CD4-positive, alpha-beta T cell treated with Interleukin-2 at 100 ng/mL for 4 hours (primary cell): ENCODE measurements around the gene EXT2.

Source experiments
- DNase-seq: peaks from one replicate; pipeline ENCODE4 v3.0.0-alpha.2; 2020; ENCODE audit warnings: low spot score

The EXT2 gene

DNA sequence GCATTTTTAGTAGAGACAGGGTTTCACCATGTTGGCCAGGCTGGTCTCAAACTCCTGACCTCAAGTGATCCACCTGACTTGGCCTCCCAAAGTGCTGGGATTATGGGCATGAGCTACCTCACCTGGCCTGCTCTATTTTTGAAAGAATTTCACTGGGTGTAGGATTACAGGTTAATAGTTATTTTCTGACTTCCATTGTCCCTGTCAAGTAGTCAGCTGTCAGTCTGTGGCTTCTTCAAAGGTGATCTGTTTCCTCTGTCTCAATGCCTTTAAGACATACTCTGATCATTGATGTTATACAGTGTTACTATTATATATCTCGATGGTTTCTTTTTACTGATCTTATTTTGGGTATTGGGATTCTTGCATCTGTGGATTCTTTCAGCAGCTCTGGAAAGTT, 10.1 kb upstream of the EXT2 start:
- no peak for DNase-seq

- DNase-seq: no peak
Measured at GRCh38 chr11:44088377-44088776, 7.1 kb upstream of the EXT2 start.

GRCh38 chr11:44088871-44089270, 6.6 kb upstream of the EXT2 start:
- DNase-seq: no peak

- no peak for DNase-seq
Measured at GRCh38 chr11:44090539-44090938, 4.9 kb upstream of the EXT2 start.

DNA sequence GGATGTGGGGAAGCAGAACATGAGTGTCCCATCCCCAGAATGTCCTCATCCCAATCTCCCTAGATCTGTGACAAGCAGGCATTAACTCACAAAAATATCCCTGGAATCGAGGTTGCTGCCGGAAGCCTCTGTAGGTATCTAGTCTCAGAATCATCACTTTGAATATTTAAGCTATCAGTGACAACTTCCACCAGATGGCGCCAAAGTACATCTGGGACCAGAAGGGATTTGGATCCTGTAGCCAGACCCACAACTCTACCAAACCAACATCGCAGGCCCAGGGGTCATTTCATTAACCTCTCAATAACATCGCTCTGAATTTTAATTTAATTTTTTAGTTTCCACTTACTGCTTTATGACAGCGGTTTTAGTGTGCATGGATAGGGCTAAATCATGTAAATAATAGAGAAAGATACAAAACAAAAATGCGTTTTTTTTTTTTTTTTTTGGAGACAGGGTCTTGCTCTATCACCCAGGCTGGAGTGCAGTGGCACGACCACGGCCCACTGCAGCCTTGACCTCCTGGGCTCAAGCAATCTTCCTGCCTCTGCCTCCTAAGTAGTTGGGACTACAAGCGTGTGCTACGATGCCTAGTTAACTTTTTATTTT, 1.1 kb upstream of the EXT2 start:
- DNase-seq: peak; percentile 87

DNA sequence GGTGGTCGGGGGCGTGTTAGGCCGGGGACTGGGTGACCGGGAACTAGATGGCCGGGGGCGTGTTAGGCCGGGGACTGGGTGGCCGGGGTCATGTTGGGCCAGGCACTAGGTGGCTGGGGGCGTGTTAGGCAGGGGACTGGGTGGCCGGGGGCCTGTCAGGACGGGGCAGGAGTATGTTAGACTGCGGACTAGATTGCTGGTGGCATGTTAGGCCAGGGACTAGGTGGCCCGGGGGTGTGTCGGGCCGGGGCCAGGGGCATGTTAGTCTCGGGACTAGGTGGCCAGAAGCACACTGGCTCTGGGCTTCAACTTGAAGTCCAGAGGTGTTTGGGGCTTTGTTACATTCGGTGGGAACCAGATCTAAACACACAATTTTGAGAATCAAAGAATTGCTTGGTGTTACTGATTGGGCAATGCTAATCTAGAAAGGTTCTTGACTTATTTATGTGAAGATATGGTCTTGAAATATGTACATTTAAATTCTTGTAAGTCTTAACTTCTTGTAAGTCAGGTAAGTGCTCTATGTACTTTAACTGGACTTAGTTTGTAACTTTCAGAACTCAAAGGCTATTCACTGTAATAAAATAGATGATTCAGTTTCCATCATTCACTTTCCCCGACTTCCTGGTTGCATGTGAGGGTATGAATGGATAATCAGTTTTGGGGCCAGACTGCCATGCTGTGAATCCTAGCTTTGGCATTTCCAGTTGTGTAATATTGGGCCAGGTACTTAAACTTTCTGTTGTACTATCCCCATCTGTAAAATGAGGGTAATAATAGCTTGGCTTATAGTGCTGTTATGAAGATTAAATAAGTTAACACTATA, 1.1 kb downstream of the EXT2 start:
- no peak for DNase-seq

GRCh38 chr11:44097821-44098220, 2.3 kb downstream of the EXT2 start:
- DNase-seq: no peak

DNA sequence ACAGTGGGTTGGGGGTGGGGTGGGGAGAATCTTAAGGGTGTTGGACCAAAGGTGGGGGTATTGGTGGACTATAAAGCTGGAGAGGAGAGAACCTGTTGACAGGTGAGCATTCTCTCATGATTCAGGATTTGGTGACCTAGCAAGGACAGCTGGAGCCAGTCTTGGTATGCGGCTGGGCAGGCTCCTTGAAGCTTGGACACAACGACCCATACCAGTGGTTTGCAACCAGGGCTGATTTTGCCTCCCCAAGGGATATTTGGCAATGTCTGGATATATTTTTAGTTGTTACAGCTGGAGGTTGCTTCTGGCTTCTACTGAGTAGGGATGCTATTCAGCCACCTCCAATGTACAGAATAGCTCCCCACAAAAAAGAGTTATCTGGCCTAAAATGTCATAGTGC, 5.6 kb downstream of the EXT2 start:
- no peak for DNase-seq

GRCh38 chr11:44104481-44105294, 9.2 kb downstream of the EXT2 start:
- DNase-seq: no peak

DNA sequence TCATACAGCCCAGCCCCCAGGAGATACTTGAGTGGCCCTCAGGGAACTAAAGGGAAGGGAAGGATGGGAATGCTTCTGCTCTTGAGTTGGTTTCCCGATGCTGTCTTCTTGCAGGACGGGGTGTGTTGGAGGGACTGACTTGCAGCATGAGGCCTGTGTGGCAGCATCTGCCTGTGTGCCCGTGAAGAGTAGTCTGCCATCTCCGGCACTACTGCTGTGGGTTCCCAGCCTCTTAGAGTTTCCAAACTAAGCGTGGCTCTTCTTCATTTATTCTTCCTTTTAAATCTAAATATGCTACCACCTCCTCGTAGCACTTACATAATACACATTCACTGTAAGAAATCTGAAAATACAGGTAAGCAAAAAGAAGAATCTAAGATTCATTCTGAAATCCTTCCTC, 12.8 kb downstream of the EXT2 start:
- DNase-seq: no peak

GRCh38 chr11:44110231-44110679, 14.8 kb downstream of the EXT2 start:
- peak; percentile 54 for DNase-seq

GRCh38 chr11:44112091-44112821, 16.8 kb downstream of the EXT2 start:
- no peak for DNase-seq

- DNase-seq: no peak
Measured at GRCh38 chr11:44113018-44113417, 17.5 kb downstream of the EXT2 start.

- DNase-seq: no peak
Measured at GRCh38 chr11:44113572-44113971, 18.1 kb downstream of the EXT2 start.

GRCh38 chr11:44116234-44116830, 20.9 kb downstream of the EXT2 start:
- no peak for DNase-seq

- no peak for DNase-seq
Measured at GRCh38 chr11:44120169-44120568, 24.7 kb downstream of the EXT2 start.

DNA sequence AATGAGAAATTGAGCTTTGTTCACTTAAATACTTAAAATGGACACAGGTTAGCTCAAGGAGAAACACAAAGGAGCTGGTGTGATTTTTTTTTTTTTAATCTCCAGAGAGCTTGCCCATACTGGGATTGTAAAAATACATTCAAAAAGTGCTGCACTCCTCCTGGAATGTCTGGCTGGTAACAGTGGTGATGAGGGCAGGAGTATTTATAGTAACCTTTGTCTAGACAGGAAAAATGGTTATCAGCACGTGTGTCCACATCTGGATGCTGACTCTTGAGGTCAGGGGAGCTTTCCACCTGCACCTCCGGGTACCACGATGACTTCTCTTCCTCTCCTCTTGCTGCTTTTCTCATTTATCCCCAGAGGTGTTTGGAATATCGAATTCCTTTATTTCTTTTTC, 30.1 kb downstream of the EXT2 start:
- no peak for DNase-seq

- DNase-seq: no peak
Measured at GRCh38 chr11:44126304-44126703, 30.8 kb downstream of the EXT2 start.

- DNase-seq: no peak
Measured at GRCh38 chr11:44127130-44127529, 31.7 kb downstream of the EXT2 start.

- DNase-seq: no peak
Measured at GRCh38 chr11:44128729-44129128, 33.3 kb downstream of the EXT2 start.

- DNase-seq: no peak
Measured at GRCh38 chr11:44130751-44131150, 35.3 kb downstream of the EXT2 start.
